Endothelial cell of umbilical vein (primary cell): Measurements from ENCODE around the gene CDC42BPB. TPM values are rescaled to one million over a fixed set of nuclear protein-coding genes. Genes with fewer than 3 reads are reported as not detected.

ENCODE experiments used
- BruUV-seq: library from RNA; stranded (reverse); fragments of 400-500 nt; replicated peaks from 2 replicates; lab custom pipeline; 2021; lab: Mats Ljungman, UMichigan
- CTCF ChIA-PET: fragments of 300-600, 350-600 bp; sonication (Branson Sonifier 250); formaldehyde crosslinking; loops from one replicate; lab custom pipeline; 2021; ENCODE audit warnings: antibody characterized with exemption, inconsistent platforms; lab: Charles Lee
- POLR2A ChIA-PET: fragments of 300-600, 350-600 bp; sonication (Branson Sonifier 250); formaldehyde crosslinking; loops from one replicate; lab custom pipeline; 2021; ENCODE audit warnings: antibody characterized with exemption, inconsistent platforms; lab: Charles Lee
- DNase-seq: peaks from one replicate; pipeline ENCODE4 v3.0.0-alpha.2; 2011; ENCODE audit warnings: low read depth, low spot score
- FAIRE-seq: peaks from 2 replicates; lab custom pipeline; 2011; peaks lifted over from hg19 to GRCh38; lab: Jason Lieb, UNC
- H2AFZ ChIP-seq: 2 replicates; pipeline ENCODE4 v1.6.0; 2012; ENCODE audit warnings: low read depth, low read length, control low read depth, inconsistent platforms
- H3K27ac ChIP-seq: 2 replicates; pipeline ENCODE4 v1.5.1; 2011; ENCODE audit warnings: low read depth, mild to moderate bottlenecking, control low read depth, low read length, moderate library complexity; ENCODE audit not compliant: insufficient read depth
- H3K27me3 ChIP-seq, 2 experiments: 2 replicates each; pipeline versions ENCODE4 v1.6.0 to v1.6.1; 2011; ENCODE audit warnings: low read length in 2 of 2, mixed read lengths in 1 of 2; ENCODE audit not compliant: control insufficient read depth in 2 of 2, insufficient read depth in 2 of 2
- H3K36me3 ChIP-seq, 2 experiments: 2 replicates in 1 of 2; 3 replicates in 1 of 2; pipeline ENCODE4 v1.5.1; 2011; ENCODE audit warnings: low read length in 2 of 2, mild to moderate bottlenecking in 1 of 2, moderate library complexity in 1 of 2; ENCODE audit not compliant: control insufficient read depth in 2 of 2, insufficient read depth in 2 of 2; ENCODE audit errors: extremely low read depth in 1 of 2
- H3K4me1 ChIP-seq: 3 replicates; pipeline ENCODE4 v1.5.1; 2011; ENCODE audit warnings: mild to moderate bottlenecking, low read length; ENCODE audit not compliant: control insufficient read depth, insufficient read depth; ENCODE audit errors: extremely low read depth
- H3K4me2 ChIP-seq: 2 replicates; pipeline ENCODE4 v1.6.1; 2011; ENCODE audit warnings: low read length, control low read depth, mixed read lengths; ENCODE audit not compliant: insufficient read depth
- H3K4me3 ChIP-seq, 3 experiments: fragments of 200-600 bp in 1 of 3; sonication (generic), shearing (Covaris generic) in 1 of 3; replicated peaks in 1 of 3; 2 replicates each; pipeline ENCODE4 v1.5.1; 2011 to 2016; ENCODE audit warnings: control low read depth in 3 of 3, low read length in 3 of 3, mild to moderate bottlenecking in 2 of 3, inconsistent platforms in 1 of 3, low read depth in 1 of 3, moderate library complexity in 1 of 3; ENCODE audit not compliant: insufficient read depth in 1 of 3
- H3K79me2 ChIP-seq: 2 replicates; pipeline ENCODE4 v1.6.0; 2012; ENCODE audit warnings: low read length, inconsistent platforms; ENCODE audit not compliant: control insufficient read depth, insufficient read depth
- H3K9ac ChIP-seq: replicated peaks from 2 replicates; pipeline ENCODE3; 2011; ENCODE audit warnings: low read length, control low read depth; ENCODE audit not compliant: insufficient read depth; ENCODE audit errors: extremely low read depth
- H3K9me1 ChIP-seq: replicated peaks from 3 replicates; pipeline ENCODE4 v1.6.0; 2011; ENCODE audit warnings: mild to moderate bottlenecking, low read length; ENCODE audit not compliant: control insufficient read depth, insufficient read depth; ENCODE audit errors: extremely low read depth
- H3K9me3 ChIP-seq: replicated peaks from 2 replicates; pipeline ENCODE4 v1.5.1; 2012; ENCODE audit warnings: low read length, inconsistent platforms; ENCODE audit not compliant: control insufficient read depth, insufficient read depth
- H4K20me1 ChIP-seq: replicated peaks from 2 replicates; pipeline ENCODE3; 2011; ENCODE audit warnings: mild to moderate bottlenecking, low read length; ENCODE audit not compliant: control insufficient read depth, insufficient read depth; ENCODE audit errors: extremely low read depth
- CTCF ChIP-seq, 2 donors: IDR thresholded peaks; 1 replicate in 1 of 2; 2 replicates in 1 of 2; pipeline ENCODE4 v1.5.1; 2011; ENCODE audit warnings: low read length in 2 of 2, mild to moderate bottlenecking in 2 of 2, moderate library complexity in 2 of 2, control low read depth in 1 of 2, inconsistent platforms in 1 of 2, low read depth in 1 of 2; ENCODE audit not compliant: insufficient read depth in 1 of 2; ENCODE audit errors: extremely low read depth in 1 of 2
- EZH2 ChIP-seq: IDR thresholded peaks from 2 replicates; pipeline ENCODE4 v1.6.1; 2012; ENCODE audit warnings: borderline replicate concordance, low read depth, mild to moderate bottlenecking, moderate library complexity, low read length, inconsistent platforms; ENCODE audit not compliant: severe bottlenecking
- FOS ChIP-seq: IDR thresholded peaks from 2 replicates; pipeline ENCODE4 v1.6.1; 2011; ENCODE audit warnings: mild to moderate bottlenecking, low read length, moderate library complexity, borderline replicate concordance; ENCODE audit not compliant: insufficient read depth
- GATA2 ChIP-seq: IDR thresholded peaks from 2 replicates; pipeline ENCODE4 v1.7.0; 2011; ENCODE audit warnings: low read depth, mild to moderate bottlenecking, moderate library complexity, mixed read lengths, low read length; ENCODE audit not compliant: insufficient read length, insufficient read depth
- JUN ChIP-seq: IDR thresholded peaks from 2 replicates; pipeline ENCODE4 v1.6.1; 2011; ENCODE audit warnings: borderline replicate concordance, low read depth; ENCODE audit not compliant: insufficient read length, insufficient read depth
- MAX ChIP-seq: IDR thresholded peaks from 2 replicates; pipeline ENCODE4 v1.6.1; 2011; ENCODE audit not compliant: insufficient read depth, insufficient read length
- POLR2AphosphoS5 ChIP-seq: IDR thresholded peaks from 2 replicates; pipeline ENCODE4 v1.6.1; 2012; ENCODE audit warnings: low read depth, mild to moderate bottlenecking, control low read depth, low read length, moderate library complexity; ENCODE audit not compliant: insufficient read depth
- dilution Hi-C: fragments of 300-500 bp; cut with MboI; formaldehyde crosslinking; loops from one replicate; pipeline ENCODE4 v1.15.0; 2019; ENCODE audit warnings: low sequenced_read_pairs; ENCODE audit not compliant: extremely low pct_ligation_motif_present
- intact Hi-C: fragments of 100-400 bp; cut with micrococcal nuclease; formaldehyde crosslinking; loops from one replicate; pipeline ENCODE4 v1.10.0; 2022
- polyA plus RNA-seq, 4 experiments: library from polyadenylated mRNA; depleted of rRNA in 3 of 4; stranded (reverse) in 3 of 4; unstranded in 1 of 4; fragments of >200 nt; gene quantifications; 2 replicates each; pipeline versions ENCODE4 v1.2.1 to v1.2.3, GENCODE V29; 2011 to 2012; ENCODE audit warnings: missing spikeins in 1 of 4
- total RNA-seq: library from RNA; stranded (reverse); gene quantifications from 2 replicates; pipeline ENCODE4 v1.2.3, GENCODE V29; 2021

Gene CDC42BPB
- total and polyA plus RNA-seq, 2 donors (not counting 3 experiments of a cell fraction or from before 2014, with no cell fraction given), result 82.6 to 131 TPM

DNA sequence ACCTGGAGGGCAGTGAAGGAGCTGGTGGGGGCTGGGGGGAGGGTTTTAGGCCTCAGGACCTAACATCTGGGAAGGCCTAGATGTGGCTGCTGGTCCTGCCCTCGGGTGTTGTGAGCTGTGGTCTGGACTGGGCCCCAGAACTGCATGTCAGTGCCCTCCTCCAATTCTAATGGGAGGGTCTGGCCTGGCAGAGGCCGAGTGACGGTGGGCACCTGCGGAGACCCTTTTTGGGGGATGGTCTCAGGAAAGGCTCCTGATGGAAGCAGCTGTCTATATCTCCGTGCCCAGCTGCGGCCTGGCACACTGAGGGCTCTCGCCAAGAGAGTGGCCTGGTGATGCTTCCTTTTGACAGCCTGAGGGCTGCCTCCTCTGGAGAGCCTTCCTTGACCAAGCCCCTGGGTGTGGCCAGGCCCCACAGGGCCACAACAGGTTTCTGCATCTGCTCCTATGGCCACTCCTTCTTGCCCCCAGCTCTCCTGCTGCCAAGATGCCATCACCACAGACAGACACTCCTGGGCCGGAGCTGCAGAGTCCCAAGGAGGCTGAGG lies 42.5 kb upstream of the CDC42BPB start:
- ChIA-PET POLR2A (interaction anchor here (0.5 kb wide), 1 partner anchor 18 kb away, joined by 6 read pairs; no protein-coding TSS in a partner anchor), CTCF (interaction anchor here (1.2 to 7.9 kb wide), 2 partner anchors 21 to 40 kb away, joined by 4 to 219 read pairs; no protein-coding TSS in a partner anchor)
- no TSS peak for BruUV-seq
- no peak overlapping the region for H3K9ac ChIP-seq
- dilution Hi-C loops (no loop called here), intact Hi-C loops (loop anchor here (5.0 kb wide), 1 partner anchor 287 kb away; the partner anchor contains the start of gene MARK3)
- no peaks in the 10 kb centered on the region for H3K79me2 ChIP-seq
- FAIRE-seq (no peak), DNase-seq (no peak)
- H3K4me1 ChIP-seq, result no peaks in the 10 kb centered on the region
- no peak overlapping the region for H3K4me2 ChIP-seq
- H4K20me1 ChIP-seq, result no peaks in the 10 kb centered on the region
- peaks cover 28 to 29% of the 10 kb centered on the region in 2 experiments for H3K27me3 ChIP-seq
- H3K4me3 ChIP-seq, result no peak overlapping the region
- TF ChIP-seq EZH2 (no peak), JUN (no peak), GATA2 (no peak), CTCF (IDR thresholded peaks at IDR 0.05; ENCODE audit: extremely low read depth in 1 of 2, insufficient read depth in 1 of 2, low read depth in 1 of 2, low read length in 2 of 2) (no peak), MAX (no peak), FOS (no peak), POLR2AphosphoS5 (no peak)
- no peak overlapping the region for H3K27ac ChIP-seq
- no peaks in the 10 kb centered on the region for H3K36me3 ChIP-seq
- H3K9me3 ChIP-seq, result no peaks in the 10 kb centered on the region
- no peak overlapping the region for H2AFZ ChIP-seq
- no peaks in the 10 kb centered on the region for H3K9me1 ChIP-seq
